Renal pelvis (tissue), 12 donors: ENCODE results near the gene NUDT15. TPM values are rescaled to one million over a fixed set of nuclear protein-coding genes. Genes with fewer than 3 reads are reported as not detected.
"Not testable (repeated sequence)": the region's sequence is repeated elsewhere in the genome, so short reads cannot be mapped to it uniquely, and the experiment has no call there.

ENCODE experiments used
- DNase-seq: peaks from one replicate; pipeline ENCODE4 v3.0.0-alpha.2; 2013
- long read RNA-seq, 16 experiments: transcript quantifications; one replicate each; lab custom pipeline, GENCODE V29; 2026
- polyA plus RNA-seq, 3 donors: library from polyadenylated mRNA; unstranded; fragments of 120-200 nt; gene quantifications; one replicate each; pipeline ENCODE4 v1.2.1, GENCODE V29; 2013; ENCODE audit not compliant: insufficient read length in 3 of 3

The NUDT15 gene
- 10 to 100 TPM; 22.4 to 26.3 (median 25.6) TPM for polyA plus RNA-seq
- long read RNA-seq, donor 1, transcript NUDT15-201 (3 exons, 2,098 nt), result major isoform, 18 of 18 reads
- long read RNA-seq, donor 1, partial matches to known transcripts, result 0 of 18 reads
- long read RNA-seq, donor 1, other reads (novel, unspliced or antisense), result 0 of 18 reads
- long read RNA-seq, donor 2, transcript NUDT15-201 (3 exons, 2,098 nt), result major isoform, 18 of 34 reads
- long read RNA-seq, donor 2, partial matches to known transcripts, result 16 of 34 reads
- long read RNA-seq, donor 2, other reads (novel, unspliced or antisense), result 0 of 34 reads
- long read RNA-seq, donor 3, transcript NUDT15-201 (3 exons, 2,098 nt), result major isoform, 11 of 17 reads
- long read RNA-seq, donor 3, partial matches to known transcripts, result 6 of 17 reads
- long read RNA-seq, donor 3, other reads (novel, unspliced or antisense), result 0 of 17 reads
- long read RNA-seq, donor 4, transcript NUDT15-201 (3 exons, 2,098 nt), result major isoform, 18 of 18 reads
- long read RNA-seq, donor 4, partial matches to known transcripts, result 0 of 18 reads
- long read RNA-seq, donor 4, other reads (novel, unspliced or antisense), result 0 of 18 reads
- long read RNA-seq, donor 5, partial matches to known transcripts, result 0 of 2 reads
- long read RNA-seq, donor 5, other reads (novel, unspliced or antisense), result 0 of 2 reads
- long read RNA-seq, donor 6, transcript NUDT15-201 (3 exons, 2,098 nt), result major isoform, 11 of 11 reads
- long read RNA-seq, donor 6, partial matches to known transcripts, result 0 of 11 reads
- long read RNA-seq, donor 6, other reads (novel, unspliced or antisense), result 0 of 11 reads
- long read RNA-seq, donor 7, transcript NUDT15-201 (3 exons, 2,098 nt), result major isoform, 15 of 20 reads
- long read RNA-seq, donor 7, partial matches to known transcripts, result 5 of 20 reads
- long read RNA-seq, donor 7, other reads (novel, unspliced or antisense), result 0 of 20 reads
- long read RNA-seq, donor 8, transcript NUDT15-201 (3 exons, 2,098 nt), result major isoform, 6 of 17 reads
- long read RNA-seq, donor 8, partial matches to known transcripts, result 11 of 17 reads
- long read RNA-seq, donor 8, other reads (novel, unspliced or antisense), result 0 of 17 reads
- long read RNA-seq, donor 9, transcript NUDT15-201 (3 exons, 2,098 nt), result major isoform, 12 of 19 reads
- long read RNA-seq, donor 9, partial matches to known transcripts, result 7 of 19 reads
- long read RNA-seq, donor 9, other reads (novel, unspliced or antisense), result 0 of 19 reads
- long read RNA-seq, donor 10, transcript NUDT15-201 (3 exons, 2,098 nt), result major isoform, 12 of 12 reads
- long read RNA-seq, donor 10, partial matches to known transcripts, result 0 of 12 reads
- long read RNA-seq, donor 10, other reads (novel, unspliced or antisense), result 0 of 12 reads
- long read RNA-seq, donor 11, transcript NUDT15-201 (3 exons, 2,098 nt), result major isoform, 8 of 8 reads
- long read RNA-seq, donor 11, partial matches to known transcripts, result 0 of 8 reads
- long read RNA-seq, donor 11, other reads (novel, unspliced or antisense), result 0 of 8 reads
- long read RNA-seq, donor 12, transcript NUDT15-201 (3 exons, 2,098 nt), result major isoform, 20 of 20 reads
- long read RNA-seq, donor 12, partial matches to known transcripts, result 0 of 20 reads
- long read RNA-seq, donor 12, other reads (novel, unspliced or antisense), result 0 of 20 reads
- long read RNA-seq, donor 13, partial matches to known transcripts, result 0 of 3 reads
- long read RNA-seq, donor 13, other reads (novel, unspliced or antisense), result 0 of 3 reads
- long read RNA-seq, donor 14, result 0 reads
- long read RNA-seq, donor 15, result 0 reads
- long read RNA-seq, donor 16, transcript NUDT15-201 (3 exons, 2,098 nt), result major isoform, 17 of 17 reads
- long read RNA-seq, donor 16, partial matches to known transcripts, result 0 of 17 reads
- long read RNA-seq, donor 16, other reads (novel, unspliced or antisense), result 0 of 17 reads

- DNase-seq, result peak; percentile 96
Observed at GRCh38 chr13:48037346-48038173, at the start of gene NUDT15. Gene NUDT15, plus strand, starts transcription at chr13:48037726. Its CDS starts 21 bp downstream, at chr13:48037747.

DNA sequence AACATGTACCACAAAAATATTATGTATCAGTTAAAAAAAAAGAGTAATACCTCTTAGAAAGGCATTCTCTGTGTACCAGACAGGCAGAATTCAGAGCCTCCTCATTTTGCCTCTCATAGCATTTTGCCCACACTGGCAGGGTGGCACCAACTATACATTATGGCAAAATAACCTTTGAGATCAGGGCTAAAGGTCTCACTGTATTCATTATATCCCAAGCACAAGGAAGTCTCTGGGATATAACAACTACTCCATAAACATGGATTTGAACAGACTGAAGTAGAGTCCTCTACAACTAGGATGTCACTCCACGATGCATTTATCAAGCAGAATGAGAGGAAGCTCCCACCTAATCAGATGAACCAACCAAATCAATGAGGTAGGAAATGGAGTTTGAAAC, 47.1 kb upstream of the NUDT15 start:
- DNase-seq, result no peak

- DNase-seq, result no peak
Observed at GRCh38 chr13:47990920-47991466, 46.5 kb upstream of the NUDT15 start.

- DNase-seq, result no peak
Observed at GRCh38 chr13:47991859-47992258, 45.7 kb upstream of the NUDT15 start.

GRCh38 chr13:47997384-47997783, 40.1 kb upstream of the NUDT15 start:
- no peak for DNase-seq

GRCh38 chr13:47999973-48000372, 37.6 kb upstream of the NUDT15 start:
- DNase-seq, result no peak

GRCh38 chr13:48000559-48001113, 36.9 kb upstream of the NUDT15 start:
- DNase-seq, result peak; percentile 22

DNA sequence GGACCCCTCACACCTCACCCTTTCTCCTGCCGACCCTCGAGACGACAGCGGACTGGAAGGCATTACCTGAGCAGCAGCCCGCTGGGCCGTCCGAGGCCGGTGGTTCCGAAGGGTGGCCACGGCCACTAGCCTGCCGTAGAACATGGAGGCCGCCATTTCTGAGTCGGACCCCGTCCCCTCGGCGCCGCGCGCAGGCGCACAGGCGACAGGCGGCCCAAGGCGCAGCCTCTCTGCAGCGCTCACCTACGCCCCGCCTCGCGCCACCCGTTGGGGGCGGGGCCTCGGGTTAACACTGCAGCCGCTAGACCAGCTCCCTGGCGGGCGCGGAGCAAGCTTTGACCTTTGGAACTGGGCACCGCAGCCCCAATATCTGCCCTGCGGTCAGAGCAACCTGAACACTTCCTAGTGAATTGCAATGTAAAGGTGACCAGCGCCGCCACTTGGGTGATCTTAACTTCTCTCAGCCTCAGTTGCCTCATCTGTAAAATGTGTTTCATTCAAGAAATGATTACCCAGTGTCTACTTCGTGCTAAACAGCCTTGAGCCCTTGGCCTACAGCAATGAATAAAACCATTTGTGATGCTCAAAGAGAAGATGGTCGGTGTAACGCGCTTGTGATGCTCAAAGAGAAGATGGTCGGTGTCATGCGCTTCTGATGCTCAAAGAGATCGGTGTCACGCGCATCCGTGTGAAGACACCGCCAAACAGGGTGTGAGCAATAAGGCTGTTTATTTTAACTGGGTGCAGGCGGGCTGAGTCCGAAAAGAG, 36.2 kb upstream of the NUDT15 start, which contains the start of gene SUCLA2:
SUCLA2 (minus strand) TSS at position 160 of the 768 bp plus-strand sequence; CDS start at position 156, 4 bp downstream.
- peak; percentile 92 for DNase-seq

DNA sequence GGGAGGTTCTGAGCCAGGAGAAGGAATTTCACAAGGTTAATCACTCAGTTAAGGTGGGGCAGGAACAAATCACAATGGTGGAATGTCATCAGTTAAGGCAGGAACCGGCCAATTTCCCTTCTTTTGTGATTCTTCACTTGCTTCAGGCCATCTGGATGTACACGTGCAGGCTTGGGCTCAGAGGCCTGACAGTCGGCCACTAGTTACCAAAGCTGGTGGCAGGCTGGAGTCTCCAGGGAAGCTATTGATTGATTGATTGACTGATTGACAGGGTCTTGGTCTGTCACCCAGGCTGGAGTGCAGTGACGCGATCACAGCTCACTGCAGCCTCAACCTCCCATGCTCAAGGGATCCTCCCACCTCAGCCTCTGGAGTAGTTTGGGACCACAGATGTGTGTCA, 35.5 kb upstream of the NUDT15 start:
- not testable (repeated sequence) for DNase-seq

DNA sequence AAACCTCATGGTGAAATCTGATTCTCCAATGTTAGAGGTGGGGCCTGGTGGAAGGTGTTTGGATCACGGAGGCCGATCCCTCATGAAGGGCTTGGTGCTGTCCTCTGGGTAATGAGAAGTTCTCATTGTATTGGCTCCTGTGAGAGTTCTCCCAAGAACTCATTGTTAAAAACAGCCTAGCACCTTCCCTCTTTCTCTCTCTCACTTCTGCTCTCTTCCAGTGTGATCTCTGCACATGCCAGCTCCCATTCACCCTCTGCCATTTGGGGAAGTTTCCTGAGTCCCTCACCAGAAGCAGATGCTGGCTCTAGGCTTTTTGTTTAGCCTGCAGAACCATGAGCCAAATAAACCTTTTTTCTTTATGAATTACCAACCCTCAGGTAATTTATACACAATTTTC, 33.3 kb upstream of the NUDT15 start:
- DNase-seq, result no peak

DNA sequence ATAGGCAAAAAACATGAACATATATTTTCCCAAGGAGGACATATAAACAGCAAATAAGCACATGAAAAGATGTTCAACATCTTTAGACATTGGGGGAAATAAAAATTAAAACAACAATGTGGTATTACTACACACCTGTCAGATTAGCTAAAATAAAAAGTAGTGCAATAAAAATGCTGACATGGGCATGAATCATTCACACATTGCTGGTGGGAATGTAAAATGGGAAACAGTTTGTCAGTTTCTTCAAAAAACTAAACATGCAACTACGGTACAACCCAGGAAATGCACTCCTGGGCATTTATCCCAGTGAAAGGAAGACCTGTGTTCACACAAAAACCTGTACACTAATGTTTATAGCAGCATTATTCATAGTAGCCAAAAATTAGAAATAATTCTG, 31.1 kb upstream of the NUDT15 start:
- DNase-seq, result no peak

DNA sequence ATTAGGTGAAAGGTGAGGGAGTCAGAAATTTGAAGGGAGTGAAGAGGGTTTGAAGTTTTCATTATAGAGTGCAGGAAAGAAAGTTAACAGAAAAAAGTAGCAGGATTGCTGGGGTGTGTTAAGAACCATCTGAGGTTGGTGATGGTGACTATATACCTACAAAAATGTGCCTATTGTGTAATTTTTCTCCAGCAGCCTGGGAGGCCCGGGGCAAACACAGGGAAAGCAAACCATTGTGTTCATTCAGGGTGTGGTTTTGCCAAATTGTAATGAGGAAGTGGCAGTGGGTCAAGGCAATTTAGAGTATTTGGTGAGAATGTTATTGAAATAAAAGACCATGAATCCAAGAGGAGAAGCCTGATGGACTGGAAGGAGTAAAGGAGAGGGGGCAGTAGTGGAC, 28.2 kb upstream of the NUDT15 start:
- DNase-seq, result no peak

DNA sequence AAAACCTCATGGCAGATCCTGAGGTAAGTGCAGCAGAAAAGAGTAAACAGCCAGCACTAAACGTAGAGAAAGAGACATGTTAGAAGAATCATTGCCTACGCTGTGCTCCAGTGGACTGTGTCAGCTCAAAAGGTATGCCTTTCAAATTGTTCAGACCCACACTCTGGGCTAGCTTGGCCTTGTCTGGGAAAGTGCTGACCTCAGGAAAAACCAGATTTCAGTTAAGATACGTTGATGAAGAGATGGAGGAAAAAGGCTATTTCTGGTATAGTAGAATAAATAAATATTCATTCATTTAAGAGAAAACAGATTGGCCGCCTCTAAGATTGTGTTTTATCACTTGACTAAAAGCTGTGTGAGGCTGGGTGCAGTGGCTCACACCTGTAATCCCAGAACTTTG, 26.8 kb upstream of the NUDT15 start:
- no peak for DNase-seq

GRCh38 chr13:48012668-48013067, 24.9 kb upstream of the NUDT15 start:
- no peak for DNase-seq

DNA sequence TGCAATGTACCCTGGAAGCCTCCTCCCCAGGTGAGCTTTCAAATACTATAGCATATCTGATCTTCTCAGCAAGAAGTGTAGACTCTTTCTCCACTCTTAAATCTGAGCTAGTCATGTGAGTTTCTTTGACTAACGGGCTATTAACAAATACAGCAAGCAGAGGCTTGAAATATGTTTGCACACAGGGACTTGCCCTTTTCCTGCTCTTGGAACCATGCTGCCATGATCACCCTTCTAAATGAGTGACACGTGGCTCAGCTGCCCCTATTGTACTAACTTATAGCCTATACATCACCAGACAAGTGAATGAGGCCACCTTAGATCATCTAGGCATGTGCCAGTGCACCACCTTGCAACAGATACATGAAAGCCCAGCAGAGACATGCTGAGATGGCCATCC, 23.2 kb upstream of the NUDT15 start:
- DNase-seq, result no peak

- DNase-seq, result no peak
Observed at GRCh38 chr13:48018637-48019036, 18.9 kb upstream of the NUDT15 start.

DNA sequence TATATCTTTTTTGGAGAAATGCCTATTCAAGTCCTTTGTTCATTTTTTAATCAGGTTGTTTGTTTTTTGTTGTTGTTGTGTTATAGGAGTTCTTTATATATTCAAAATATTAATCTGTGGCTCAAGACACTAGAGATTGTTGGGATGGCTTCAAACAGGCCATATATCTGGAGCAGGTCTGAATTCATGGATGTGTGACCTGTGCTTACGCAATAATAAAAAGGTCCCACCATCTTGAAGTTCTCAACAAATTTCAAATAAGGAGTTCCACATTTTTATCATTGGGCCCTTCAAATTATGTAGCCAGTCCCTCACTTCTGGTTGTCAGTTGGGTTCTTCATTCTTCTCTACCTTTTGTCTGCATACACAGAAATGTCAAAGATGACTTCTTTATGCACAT, 17.7 kb upstream of the NUDT15 start:
- DNase-seq, result no peak

DNA sequence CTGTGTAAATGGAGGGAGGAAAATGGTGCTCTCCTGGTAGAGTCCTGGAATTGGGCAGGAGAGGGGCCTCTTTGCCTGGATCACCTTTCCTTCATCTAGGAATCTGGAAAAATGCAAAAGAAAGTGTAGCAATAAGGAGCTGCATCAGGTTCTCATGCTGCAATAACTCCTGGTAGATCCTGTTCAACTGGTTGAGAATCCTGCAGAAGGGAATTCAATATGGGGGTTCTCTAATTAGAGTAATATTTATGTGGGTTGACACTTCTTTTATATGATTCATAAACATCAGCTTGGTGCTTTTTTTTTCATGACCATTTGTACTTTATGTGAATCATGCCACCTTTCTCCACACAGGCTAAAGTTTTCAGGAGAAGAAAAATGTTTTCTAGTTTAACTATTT, 9.5 kb upstream of the NUDT15 start:
- no peak for DNase-seq
